HG03175 (cell line): ENCODE measurements around the gene AFDN.

Source experiments
- ATAC-seq: cut with Tn5 transposase; IDR thresholded peaks from one replicate; pipeline ENCODE4 v1.9.1; 2021; ENCODE audit warnings: mild to moderate bottlenecking, moderate library complexity; ENCODE audit not compliant: unreplicated experiment

Gene AFDN

GRCh38 chr6:167826896-167827582 is at the start of gene AFDN:
TSS of gene AFDN (plus strand) at chr6:167826911. CDS start at chr6:167827133, 222 bp downstream.
- peak; percentile 42 for ATAC-seq

GRCh38 chr6:167778497-167779128 is 48.1 kb upstream of the AFDN start:
- ATAC-seq, result no peak

GRCh38 chr6:167779129-167779992 is 47.4 kb upstream of the AFDN start:
- no peak for ATAC-seq

GRCh38 chr6:167779993-167780655 is 46.6 kb upstream of the AFDN start:
- no peak for ATAC-seq

GRCh38 chr6:167781066-167781767 is 45.5 kb upstream of the AFDN start:
- no peak for ATAC-seq

GRCh38 chr6:167781868-167782267 is 44.8 kb upstream of the AFDN start:
- no peak for ATAC-seq

- ATAC-seq, result no peak
Measured at GRCh38 chr6:167782698-167783517, 43.8 kb upstream of the AFDN start.

- ATAC-seq, result no peak
Measured at GRCh38 chr6:167786853-167787675, 39.6 kb upstream of the AFDN start.

- ATAC-seq, result no peak
Measured at GRCh38 chr6:167787896-167788562, 38.7 kb upstream of the AFDN start.

- ATAC-seq, result no peak
Measured at GRCh38 chr6:167788563-167788903, 38.2 kb upstream of the AFDN start.

- no peak for ATAC-seq
Measured at GRCh38 chr6:167789358-167789757, 37.4 kb upstream of the AFDN start.

- no peak for ATAC-seq
Measured at GRCh38 chr6:167791091-167791779, 35.5 kb upstream of the AFDN start.

- no peak for ATAC-seq
Measured at GRCh38 chr6:167791780-167792478, 34.8 kb upstream of the AFDN start.

GRCh38 chr6:167793421-167793820 is 33.3 kb upstream of the AFDN start:
- ATAC-seq, result no peak

- ATAC-seq, result no peak
Measured at GRCh38 chr6:167794161-167795157, 32.3 kb upstream of the AFDN start.

- ATAC-seq, result no peak
Measured at GRCh38 chr6:167795321-167795811, 31.3 kb upstream of the AFDN start.
